GM18505 (cell line): ENCODE results near the gene RARG.

Experiments
- ATAC-seq: cut with Tn5 transposase; IDR thresholded peaks from one replicate; pipeline ENCODE4 v1.9.1; 2021; ENCODE audit not compliant: unreplicated experiment
- POLR2A ChIP-seq: IDR thresholded peaks from 4 replicates; pipeline ENCODE4 v1.6.1; 2011; ENCODE audit warnings: borderline replicate concordance; ENCODE audit not compliant: insufficient read depth, insufficient read length; ENCODE audit errors: extremely low read depth

Gene RARG

GRCh38 chr12:53231921-53232645, at the start of gene RARG:
TSS of gene RARG (minus strand) at chr12:53232209. CDS start at chr12:53227545, 4,664 bp downstream.
- ATAC-seq, result no peak
- TF ChIP-seq POLR2A, result no peak

DNA sequence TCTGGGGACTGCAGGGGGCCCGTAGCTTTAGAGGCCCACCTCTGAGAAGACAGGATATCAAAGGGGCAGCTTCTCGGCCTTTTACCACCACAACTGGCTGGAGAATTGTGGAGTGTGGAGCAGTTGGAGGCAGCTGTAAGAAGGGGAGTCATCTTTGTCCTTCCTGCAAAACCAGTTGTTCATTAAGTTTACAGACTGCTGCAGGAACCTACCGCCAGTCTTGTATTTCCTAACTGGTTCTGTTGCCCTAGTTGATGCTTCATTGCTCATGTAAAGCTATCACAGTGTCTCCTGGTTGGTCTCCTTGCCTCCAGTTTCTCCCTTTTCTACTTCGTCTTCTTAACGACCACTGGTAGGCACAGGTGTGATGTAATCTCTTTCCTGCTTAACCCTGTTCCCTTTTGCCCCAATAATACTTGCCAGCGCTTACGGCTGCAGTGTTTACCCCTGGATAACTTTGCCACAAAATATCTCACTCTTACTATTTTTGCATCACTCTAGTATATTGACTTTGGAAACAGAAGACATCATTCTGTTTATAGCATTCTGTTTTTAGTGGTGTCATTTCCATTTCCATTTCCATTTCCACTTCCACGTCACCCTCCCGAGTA, 48.0 kb upstream of the RARG start:
- no peak for ATAC-seq
- TF ChIP-seq POLR2A, result no peak

DNA sequence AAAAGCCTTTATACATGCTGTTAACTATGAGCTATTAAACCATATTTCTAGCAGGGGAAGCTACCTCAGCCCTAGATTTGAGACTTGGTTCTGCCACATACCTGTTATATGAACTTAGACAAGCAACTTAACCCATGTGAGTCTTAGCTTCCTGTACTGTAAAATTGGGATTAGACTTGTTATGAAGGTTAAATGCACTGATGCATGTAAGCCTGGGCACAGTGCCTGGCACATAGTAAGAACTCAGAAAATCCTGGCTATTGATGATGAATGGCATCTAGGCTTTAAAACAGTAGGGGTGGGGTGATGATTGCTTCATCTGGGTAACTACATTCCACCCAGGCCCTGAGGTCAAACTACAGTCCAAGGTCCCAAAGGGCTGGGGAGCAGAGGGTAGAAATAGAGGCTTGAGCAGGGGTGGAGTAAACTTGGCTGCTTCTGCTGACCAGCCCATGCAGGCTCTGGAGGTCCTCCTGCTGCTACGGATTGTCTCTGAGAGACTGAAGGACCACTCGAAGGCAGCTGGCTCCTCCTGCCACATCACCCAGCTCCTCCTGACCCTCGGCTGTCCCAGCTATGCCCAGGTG, 47.4 kb upstream of the RARG start:
- TF ChIP-seq POLR2A, result no peak
- no peak for ATAC-seq

GRCh38 chr12:53277981-53278380, 46.0 kb upstream of the RARG start:
- no peak for TF ChIP-seq POLR2A
- ATAC-seq, result no peak

DNA sequence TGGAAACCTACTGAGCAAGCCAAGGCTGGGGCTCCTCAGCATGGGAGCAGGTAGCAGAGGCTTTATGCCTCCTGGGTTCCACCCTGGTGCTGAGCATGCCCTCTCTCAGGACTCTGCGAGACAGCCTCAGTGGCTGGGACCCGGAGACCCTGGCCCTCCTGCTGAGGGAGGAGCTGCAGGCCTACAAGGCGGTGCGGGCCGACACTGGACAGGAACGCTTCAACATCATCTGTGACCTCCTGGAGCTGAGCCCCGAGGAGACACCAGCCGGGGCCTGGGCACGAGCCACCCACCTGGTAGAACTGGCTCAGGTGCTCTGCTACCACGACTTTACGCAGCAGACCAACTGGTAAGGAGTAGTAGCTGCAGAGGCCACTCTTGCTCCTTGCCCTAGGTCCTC, 44.5 kb upstream of the RARG start:
- TF ChIP-seq POLR2A, result no peak
- no peak for ATAC-seq

DNA sequence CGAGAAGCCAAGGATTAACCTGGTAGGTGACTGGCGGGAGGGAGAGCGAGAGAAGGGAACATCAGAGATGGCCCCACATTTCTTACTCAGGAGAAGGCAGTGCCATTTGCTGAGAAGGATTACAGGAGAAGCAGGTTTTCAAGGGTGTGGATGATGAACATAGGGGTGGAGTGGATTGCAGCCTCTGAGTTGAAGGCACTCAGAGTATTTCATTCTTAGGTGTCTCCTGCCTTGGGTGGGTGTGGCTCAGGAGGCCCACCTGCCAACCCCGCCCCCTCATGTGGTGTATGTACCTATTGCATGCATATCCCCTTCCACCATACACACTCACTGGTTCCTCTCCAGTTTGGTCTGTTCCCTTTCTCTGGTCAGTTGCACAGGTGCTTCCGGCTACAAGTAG, 42.4 kb upstream of the RARG start:
- no peak for ATAC-seq
- no peak for TF ChIP-seq POLR2A

- no peak for TF ChIP-seq POLR2A
- no peak for ATAC-seq
These were observed 36.9 kb upstream of the RARG start for GRCh38 chr12:53268630-53269562.

DNA sequence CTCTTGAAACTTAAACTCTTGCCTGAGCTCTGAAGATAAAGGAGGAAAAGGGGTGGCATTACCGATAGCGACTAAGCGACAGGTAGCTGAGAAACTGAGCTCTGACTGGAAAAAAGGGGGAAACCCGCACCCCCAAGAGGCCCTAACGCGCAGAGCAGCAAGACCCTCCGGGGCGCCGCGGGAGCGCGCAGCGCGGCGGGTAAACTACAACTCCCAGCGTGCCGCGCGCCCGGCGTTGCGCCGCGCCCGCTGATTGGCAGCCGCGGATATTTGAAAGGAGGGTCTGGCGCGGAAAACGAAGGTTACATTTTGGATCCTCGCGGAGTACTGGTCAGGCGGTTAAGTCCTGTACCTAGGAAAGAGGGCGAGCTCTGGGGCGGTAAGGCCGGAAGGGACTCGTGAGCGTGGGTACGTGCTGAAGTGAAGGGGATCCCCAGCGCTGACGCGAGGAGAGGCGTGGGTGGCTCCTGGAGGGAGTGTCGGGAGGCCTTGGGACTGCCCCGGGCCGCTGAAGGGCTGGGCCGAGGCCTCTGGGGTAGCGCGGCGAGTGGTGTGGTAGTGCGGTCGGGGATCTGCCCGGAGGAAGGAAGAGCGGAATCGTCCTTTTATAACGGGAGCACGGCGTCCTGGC, 36.1 kb upstream of the RARG start, which contains the start of gene ESPL1:
ESPL1 (plus strand) TSS at position 301 of the 631 bp plus-strand sequence. CDS start 468 bp downstream, outside the sequence.
- TF ChIP-seq POLR2A, result peak; percentile 53
- ATAC-seq, result peak; percentile 82

GRCh38 chr12:53267306-53267998, 35.4 kb upstream of the RARG start:
- ATAC-seq, result peak; percentile 20
- TF ChIP-seq POLR2A, result no peak

DNA sequence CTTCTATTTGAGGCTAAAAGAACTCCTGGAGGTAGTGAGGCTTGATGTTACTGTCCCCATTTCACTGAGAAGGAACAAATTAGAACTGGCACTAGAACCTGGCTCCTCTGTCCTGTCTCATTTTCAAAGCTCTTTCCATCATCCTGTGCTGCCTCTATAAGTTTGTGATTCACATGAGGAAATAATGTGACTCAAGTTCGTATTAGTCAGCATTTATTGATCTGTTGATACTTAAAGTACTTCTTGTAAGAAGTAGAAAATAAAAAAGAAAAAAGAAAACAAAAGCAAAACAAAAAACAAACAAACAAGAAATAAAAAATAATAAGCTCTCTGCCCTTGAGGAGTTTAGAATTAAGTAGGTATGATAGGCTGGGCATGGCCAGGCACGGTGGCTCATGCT, 33.8 kb upstream of the RARG start:
- no peak for TF ChIP-seq POLR2A
- ATAC-seq, result no peak

- no peak for TF ChIP-seq POLR2A
- no peak for ATAC-seq
These were observed 27.9 kb upstream of the RARG start for GRCh38 chr12:53259891-53260290.
